Activated naive CD4-positive, alpha-beta T cell treated with anti-CD3 and anti-CD28 coated beads, Interleukin-2, amount 10 ng/mL, durations not matched to agents 7 days and 5 days (primary cell): ENCODE results near the gene CACNA2D3.
"Not testable (repeated sequence)": the region's sequence is repeated elsewhere in the genome, so short reads cannot be mapped to it uniquely, and the experiment has no call there.

ENCODE experiments used
- CTCF ChIA-PET: fragments of 350-600 bp; sonication (Branson Sonifier 250); formaldehyde crosslinking; loops from one replicate; lab custom pipeline; 2021; ENCODE audit warnings: antibody characterized with exemption; lab: Charles Lee
- DNase-seq: peaks from one replicate; pipeline ENCODE4 v3.0.0-alpha.2; 2020
- H3K27ac Mint-ChIP-seq: one replicate; pipeline ENCODE4 v1.8.0; 2021; ENCODE audit warnings: mild to moderate bottlenecking, moderate library complexity, mixed read lengths
- H3K27me3 Mint-ChIP-seq: one replicate; pipeline ENCODE4 v1.8.0; 2021; ENCODE audit warnings: mild to moderate bottlenecking, mixed read lengths
- H3K36me3 Mint-ChIP-seq: one replicate; pipeline ENCODE4 v1.8.0; 2021; ENCODE audit warnings: mixed read lengths
- H3K4me1 Mint-ChIP-seq: one replicate; pipeline ENCODE4 v1.8.0; 2021; ENCODE audit warnings: mixed read lengths
- H3K4me3 Mint-ChIP-seq: one replicate; pipeline ENCODE4 v1.8.0; 2021; ENCODE audit warnings: mild to moderate bottlenecking, moderate library complexity, mixed read lengths
- H3K9me3 Mint-ChIP-seq: one replicate; pipeline ENCODE4 v1.8.0; 2021; ENCODE audit warnings: mixed read lengths

CACNA2D3 gene

DNA sequence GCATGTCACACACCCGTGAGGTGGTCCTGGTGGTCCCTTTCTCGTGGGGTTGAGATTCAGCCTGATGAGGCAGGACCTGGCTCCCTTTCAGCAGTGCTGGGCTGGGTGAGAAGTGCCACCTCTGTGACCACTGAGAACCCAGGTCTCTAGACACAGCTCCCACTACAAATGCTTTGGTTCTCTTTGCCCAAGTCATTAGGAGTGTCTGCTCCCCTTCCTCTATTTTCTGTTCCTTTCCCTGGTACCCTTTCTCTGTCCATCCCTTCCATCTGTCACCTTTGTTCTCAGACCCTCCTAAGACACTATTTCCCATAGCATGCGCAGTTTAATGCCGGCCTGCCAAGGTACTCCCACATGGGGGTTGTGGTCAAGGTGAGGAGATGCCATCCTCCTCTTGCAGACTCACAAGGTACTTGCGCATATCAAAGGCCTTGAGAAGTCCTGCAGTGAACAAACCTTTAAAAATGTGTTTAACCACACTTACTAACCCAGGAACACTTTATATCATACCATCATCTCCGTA lies 507.8 kb downstream of the CACNA2D3 start:
- CTCF ChIA-PET = no interaction called here
- H3K9me3 Mint-ChIP-seq = peaks cover 13% of the 10 kb centered on the region
- H3K27me3 Mint-ChIP-seq = no peaks in the 10 kb centered on the region
- no peaks in the 10 kb centered on the region for H3K4me1 Mint-ChIP-seq
- H3K4me3 Mint-ChIP-seq = no peak overlapping the region
- no peak for DNase-seq
- no peak overlapping the region for H3K27ac Mint-ChIP-seq
- no peaks in the 10 kb centered on the region for H3K36me3 Mint-ChIP-seq

DNA sequence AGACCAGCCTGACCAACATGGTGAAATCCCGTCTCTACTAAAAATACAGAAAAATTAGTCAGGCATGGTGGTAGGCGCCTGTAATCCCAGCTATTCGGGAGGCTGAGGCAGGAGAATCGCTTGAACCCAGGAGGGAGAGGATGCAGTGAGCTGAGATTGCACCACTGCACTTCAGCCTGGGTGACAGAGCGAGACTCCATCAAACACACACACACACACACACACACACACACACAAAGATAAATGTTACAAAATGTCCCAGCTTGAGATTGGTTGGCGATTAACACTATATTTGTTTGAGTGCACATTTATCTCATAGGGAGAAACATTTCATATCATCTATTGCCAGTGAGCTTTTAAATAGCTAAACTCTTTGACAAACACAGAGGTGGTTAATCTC lies 508.6 kb downstream of the CACNA2D3 start:
- CTCF ChIA-PET, H3K4me3 Mint-ChIP-seq, H3K27me3 Mint-ChIP-seq, H3K4me1 Mint-ChIP-seq, H3K27ac Mint-ChIP-seq, H3K36me3 Mint-ChIP-seq, DNase-seq: not testable (repeated sequence)
- peaks cover 11% of the 10 kb centered on the region for H3K9me3 Mint-ChIP-seq

DNA sequence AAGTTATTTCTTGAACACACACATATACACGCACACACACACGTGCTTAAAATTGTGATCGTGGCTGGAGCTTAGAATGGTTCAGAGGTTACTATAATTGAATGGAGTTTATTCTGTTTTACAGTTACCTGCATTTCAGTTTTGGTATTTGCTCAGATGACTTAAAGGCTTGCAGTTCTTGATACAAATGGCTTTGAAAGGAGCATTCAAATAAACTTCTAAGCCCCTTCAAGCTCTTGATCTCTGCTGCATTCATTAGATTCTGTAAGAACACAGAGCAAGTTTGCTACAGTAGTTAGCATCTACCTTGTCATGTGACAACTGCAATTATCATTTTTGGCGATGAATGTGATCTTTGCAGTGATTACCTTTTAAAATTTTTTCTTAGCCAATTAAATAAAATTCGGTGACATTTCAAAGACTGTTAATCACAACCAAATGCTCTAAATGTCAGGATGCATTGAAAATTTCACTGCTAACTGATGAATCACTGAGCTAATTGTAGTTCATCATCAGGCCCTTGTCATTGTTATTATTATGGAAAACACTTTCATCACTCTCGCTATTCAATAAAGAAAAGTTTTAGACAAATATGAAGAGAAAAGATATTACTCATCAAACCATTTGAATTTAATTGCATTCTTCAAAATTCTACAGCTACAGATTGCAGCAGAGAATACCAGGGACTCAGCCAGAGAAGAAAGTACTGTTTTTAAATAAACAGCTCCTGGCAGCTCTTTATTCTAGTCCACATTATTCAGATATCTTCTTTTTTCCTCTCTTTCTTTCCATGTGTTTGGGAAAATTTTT lies 509.4 kb downstream of the CACNA2D3 start:
- no peak overlapping the region for H3K4me3 Mint-ChIP-seq
- H3K27ac Mint-ChIP-seq = no peak overlapping the region
- CTCF ChIA-PET = no interaction called here
- H3K36me3 Mint-ChIP-seq = no peaks in the 10 kb centered on the region
- no peaks in the 10 kb centered on the region for H3K27me3 Mint-ChIP-seq
- DNase-seq = no peak
- peaks cover 11% of the 10 kb centered on the region for H3K9me3 Mint-ChIP-seq
- H3K4me1 Mint-ChIP-seq = no peaks in the 10 kb centered on the region

DNA sequence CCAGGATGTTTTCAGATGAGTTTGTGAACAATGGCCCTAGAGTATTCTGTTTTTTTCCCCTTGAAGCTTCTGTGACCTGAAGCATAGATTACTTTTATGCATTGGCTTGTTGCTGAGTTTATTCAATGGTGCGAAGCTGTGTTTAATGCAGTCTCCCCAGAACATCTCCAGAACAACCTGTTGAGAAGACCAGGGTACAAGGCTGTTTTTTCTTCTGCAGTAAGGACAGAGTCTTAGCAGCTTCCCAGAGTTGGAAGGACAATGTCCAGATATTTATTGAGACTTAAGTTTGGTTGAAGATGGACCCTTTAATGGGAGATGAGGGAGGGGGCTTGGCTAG lies 509.9 kb downstream of the CACNA2D3 start:
- Mint-ChIP-seq H3K27me3 (no peaks in the 10 kb centered on the region), H3K9me3 (peaks cover 6% of the 10 kb centered on the region), H3K27ac (no peak overlapping the region), H3K4me3 (no peak overlapping the region), H3K36me3 (no peaks in the 10 kb centered on the region), H3K4me1 (no peaks in the 10 kb centered on the region)
- no peak for DNase-seq
- CTCF ChIA-PET = no interaction called here

DNA sequence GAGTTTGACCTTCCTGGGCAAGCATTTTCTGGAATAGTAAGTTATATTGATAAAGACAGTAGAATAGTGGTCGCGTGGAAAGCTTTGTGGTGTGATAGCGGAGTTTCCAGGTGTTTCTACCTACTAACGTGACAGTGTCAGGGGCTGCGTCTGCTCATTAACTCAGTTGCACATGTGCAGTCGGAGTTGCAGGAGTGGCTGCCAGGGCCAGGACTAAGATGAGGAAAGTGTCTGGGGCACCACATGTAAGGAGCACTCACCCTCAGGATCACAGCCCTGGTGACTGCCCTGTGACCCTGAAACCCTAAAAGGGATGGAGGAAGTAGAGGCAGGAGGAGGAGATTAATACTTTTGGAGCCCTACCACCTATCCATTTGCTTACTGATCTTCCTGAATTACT lies 510.5 kb downstream of the CACNA2D3 start:
- CTCF ChIA-PET = no interaction called here

DNA sequence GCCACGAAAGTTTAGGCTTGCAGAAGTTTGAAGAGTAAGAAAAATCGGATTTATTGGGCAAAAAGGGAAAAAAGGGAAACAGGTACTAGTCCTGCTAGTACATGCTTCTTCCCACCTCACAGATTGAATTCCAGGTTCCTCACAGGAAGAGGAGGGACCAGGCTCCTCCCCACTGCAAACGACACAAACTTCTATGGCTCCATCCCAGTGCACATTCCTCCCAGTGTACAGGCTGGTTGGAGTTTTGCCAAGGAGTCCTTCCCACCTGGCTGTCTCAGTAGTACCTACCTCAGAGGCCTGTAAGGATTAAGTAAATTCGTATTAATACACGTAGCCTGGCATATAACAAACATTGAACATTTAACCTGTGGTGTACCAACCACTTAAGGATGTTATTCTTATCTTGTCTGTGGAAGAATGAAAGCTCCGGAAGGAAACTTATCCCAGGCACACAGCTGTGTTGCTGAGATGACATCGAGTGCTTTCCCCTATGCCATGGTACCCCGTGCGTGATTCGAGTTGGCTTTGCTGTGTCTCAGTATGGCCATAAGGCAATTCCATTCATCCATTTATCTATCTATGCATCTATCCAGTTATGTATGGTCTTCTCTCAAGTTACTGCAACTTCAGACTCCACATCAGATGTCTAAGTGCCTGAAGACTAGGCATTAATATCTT lies 511.2 kb downstream of the CACNA2D3 start:
- no peak overlapping the region for H3K4me3 Mint-ChIP-seq
- DNase-seq = no peak

More for the DNA sequence above, 510.5 kb downstream of the CACNA2D3 start:
- Mint-ChIP-seq H3K36me3 (no peaks in the 10 kb centered on the region), H3K4me3 (no peak overlapping the region), H3K27ac (no peak overlapping the region), H3K4me1 (no peaks in the 10 kb centered on the region), H3K9me3 (peaks cover 3% of the 10 kb centered on the region), H3K27me3 (no peaks in the 10 kb centered on the region)
- DNase-seq = no peak

DNA sequence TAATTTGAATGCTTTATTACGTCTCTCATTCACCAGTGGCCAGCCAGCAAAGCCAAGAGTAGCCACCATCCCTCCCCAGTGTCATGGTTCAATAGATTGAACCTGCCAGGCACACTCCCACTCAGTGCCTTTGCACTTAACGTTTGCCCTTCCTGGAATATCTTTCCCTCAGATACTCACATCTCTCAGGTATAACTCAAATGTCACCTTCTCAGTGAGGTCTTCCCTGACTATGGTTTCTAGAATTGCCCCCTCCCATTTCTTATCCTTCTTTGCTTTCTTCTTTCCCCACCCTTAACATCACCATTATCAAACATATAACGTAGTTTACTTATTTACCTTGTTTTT lies 511.7 kb downstream of the CACNA2D3 start:
- no peaks in the 10 kb centered on the region for H3K36me3 Mint-ChIP-seq
- no peak overlapping the region for H3K27ac Mint-ChIP-seq
- H3K9me3 Mint-ChIP-seq = peaks cover 3% of the 10 kb centered on the region
- no peaks in the 10 kb centered on the region for H3K27me3 Mint-ChIP-seq
- DNase-seq = no peak
- H3K4me1 Mint-ChIP-seq = no peaks in the 10 kb centered on the region
- no peak overlapping the region for H3K4me3 Mint-ChIP-seq
- CTCF ChIA-PET = no interaction called here

More for the DNA sequence above, 511.2 kb downstream of the CACNA2D3 start:
- no peaks in the 10 kb centered on the region for H3K36me3 Mint-ChIP-seq
- no peaks in the 10 kb centered on the region for H3K4me1 Mint-ChIP-seq
- CTCF ChIA-PET = no interaction called here
- no peak overlapping the region for H3K27ac Mint-ChIP-seq
- no peaks in the 10 kb centered on the region for H3K27me3 Mint-ChIP-seq
- H3K9me3 Mint-ChIP-seq = peaks cover 3% of the 10 kb centered on the region

DNA sequence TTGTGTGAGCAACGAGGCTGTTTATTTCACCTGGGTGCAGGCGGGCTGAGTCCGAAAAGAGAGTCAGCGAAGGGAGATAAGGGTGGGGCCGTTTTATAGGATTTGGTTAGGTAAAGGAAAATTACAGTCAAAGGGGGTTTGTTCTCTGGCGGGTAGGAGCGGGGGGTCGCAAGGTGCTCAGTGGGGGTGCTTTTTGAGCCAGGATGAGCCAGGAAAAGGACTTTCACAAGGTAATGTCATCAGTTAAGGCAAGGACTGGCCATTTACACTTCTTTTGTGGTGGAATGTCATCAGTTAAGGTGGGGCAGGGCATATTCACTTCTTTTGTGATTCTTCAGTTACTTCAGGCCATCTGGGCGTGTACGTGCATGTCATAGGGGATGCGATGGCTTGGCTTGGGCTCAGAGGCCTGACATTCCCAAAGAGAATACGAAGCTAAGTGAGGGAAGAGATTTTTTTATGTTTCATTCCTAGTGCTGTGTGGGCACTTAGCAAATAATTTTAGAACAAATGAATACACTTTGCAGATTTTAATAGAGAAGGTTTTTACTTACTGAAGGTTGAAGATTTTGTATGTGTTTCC lies 517.5 kb downstream of the CACNA2D3 start:
- H3K27ac Mint-ChIP-seq, H3K4me3 Mint-ChIP-seq, DNase-seq, H3K9me3 Mint-ChIP-seq, H3K27me3 Mint-ChIP-seq, H3K36me3 Mint-ChIP-seq, H3K4me1 Mint-ChIP-seq, CTCF ChIA-PET: not testable (repeated sequence)

DNA sequence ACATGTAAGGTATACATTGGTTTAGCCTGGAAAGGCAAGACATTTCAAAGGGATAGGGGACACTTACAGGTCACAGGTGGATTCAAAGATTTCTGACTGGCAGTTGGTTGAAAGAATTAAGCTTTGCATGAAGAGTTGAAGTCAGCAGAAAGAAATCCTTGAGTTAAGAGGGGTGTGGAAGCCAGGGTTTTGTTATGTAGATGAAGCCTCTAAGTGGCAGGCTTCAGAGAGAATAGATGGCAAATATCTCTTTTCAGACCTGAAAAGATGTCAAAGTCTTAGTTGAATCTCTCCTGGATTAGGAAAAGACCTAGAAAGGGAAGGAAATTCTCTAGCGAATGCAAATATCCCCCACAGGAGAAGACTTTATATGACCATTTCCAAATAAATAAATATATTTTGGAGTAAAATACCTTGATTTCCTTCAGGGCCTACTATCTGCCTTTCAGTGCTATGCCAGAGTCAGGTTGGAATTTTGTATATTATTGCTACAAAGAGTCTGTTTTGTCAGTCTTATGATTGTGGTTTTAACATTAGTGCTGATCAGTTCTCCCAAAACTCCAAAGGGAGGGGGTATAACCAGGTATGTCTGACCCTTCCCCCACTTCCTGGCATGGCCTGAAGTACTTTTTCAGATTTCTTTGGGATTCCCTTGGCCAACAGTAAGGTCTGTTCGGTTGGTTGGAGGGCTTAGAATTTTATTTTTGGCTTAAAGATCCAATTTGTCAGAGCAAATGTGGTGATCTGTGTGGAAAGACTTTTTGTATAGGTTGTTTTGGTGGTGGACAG lies 519.1 kb downstream of the CACNA2D3 start:
- CTCF ChIA-PET = no interaction called here
- no peaks in the 10 kb centered on the region for H3K27me3 Mint-ChIP-seq
- H3K4me3 Mint-ChIP-seq = no peak overlapping the region

DNA sequence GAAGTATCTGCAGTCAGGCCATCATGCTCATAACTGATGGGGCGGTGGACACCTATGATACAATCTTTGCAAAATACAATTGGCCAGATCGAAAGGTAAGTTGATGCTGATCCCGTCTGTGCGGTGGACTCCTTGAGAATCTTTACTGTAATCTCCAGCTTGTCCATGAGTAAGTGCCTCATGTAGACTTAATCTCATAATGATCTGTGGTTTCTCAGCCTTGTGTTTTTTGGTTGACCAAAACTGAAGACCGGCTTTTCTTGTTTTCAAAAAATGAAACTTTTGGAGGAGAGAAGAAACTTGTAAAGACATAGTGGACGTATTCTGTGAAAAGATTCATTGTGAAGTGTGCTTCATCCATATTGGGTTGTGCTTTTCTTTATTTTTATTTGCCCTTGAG lies 519.8 kb downstream of the CACNA2D3 start:
- CTCF ChIA-PET = no interaction called here
- H3K36me3 Mint-ChIP-seq = no peaks in the 10 kb centered on the region
- DNase-seq = no peak
- H3K27me3 Mint-ChIP-seq = no peaks in the 10 kb centered on the region
- no peak overlapping the region for H3K27ac Mint-ChIP-seq
- no peaks in the 10 kb centered on the region for H3K4me1 Mint-ChIP-seq
- no peak overlapping the region for H3K4me3 Mint-ChIP-seq
- H3K9me3 Mint-ChIP-seq = peaks cover 7% of the 10 kb centered on the region

More for the DNA sequence above, 519.1 kb downstream of the CACNA2D3 start:
- no peak for DNase-seq
- H3K4me1 Mint-ChIP-seq = no peaks in the 10 kb centered on the region
- H3K27ac Mint-ChIP-seq = no peak overlapping the region
- H3K36me3 Mint-ChIP-seq = no peaks in the 10 kb centered on the region
- H3K9me3 Mint-ChIP-seq = peaks cover 7% of the 10 kb centered on the region

DNA sequence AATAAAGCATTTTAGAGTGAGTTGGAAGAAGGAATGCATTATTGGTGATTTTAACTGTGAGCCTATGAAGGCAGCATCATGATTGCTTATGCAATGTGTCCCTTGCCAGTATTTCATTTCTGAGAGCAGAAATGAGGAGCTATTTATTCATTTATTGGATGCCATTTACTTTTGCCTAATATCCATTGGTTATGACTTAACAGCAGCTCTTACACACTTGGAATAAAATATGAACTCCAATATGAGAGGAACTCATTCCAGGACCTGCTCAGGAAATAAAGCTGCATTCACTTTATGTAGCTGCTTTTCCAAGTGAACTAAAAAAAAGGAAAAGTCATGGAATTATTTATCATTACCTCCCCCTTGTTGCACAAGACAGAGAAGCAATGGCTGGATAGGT lies 525.4 kb downstream of the CACNA2D3 start:
- Mint-ChIP-seq H3K9me3 (peaks cover 13% of the 10 kb centered on the region), H3K36me3 (no peaks in the 10 kb centered on the region), H3K4me1 (no peaks in the 10 kb centered on the region), H3K4me3 (no peak overlapping the region), H3K27me3 (peaks cover 3% of the 10 kb centered on the region), H3K27ac (no peak overlapping the region)
- DNase-seq = no peak
- CTCF ChIA-PET = no interaction called here

DNA sequence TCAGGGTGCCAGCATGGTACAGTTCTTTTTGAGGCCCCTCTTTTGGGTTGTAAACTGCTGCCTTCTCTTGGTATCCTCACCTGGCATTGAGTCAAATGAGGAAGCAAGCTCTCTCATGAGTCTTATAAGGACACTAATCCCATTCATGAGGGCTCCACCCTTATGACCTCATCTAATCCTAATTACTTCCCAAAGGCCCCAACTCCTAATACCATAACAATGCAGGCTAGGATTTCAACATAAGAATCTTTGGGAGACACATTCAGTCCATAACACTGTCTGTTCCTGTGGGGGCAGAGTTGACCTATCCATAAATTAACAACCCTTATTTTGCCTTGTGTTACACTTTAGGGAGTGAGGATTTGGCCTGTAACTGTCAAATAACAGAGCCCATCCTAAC lies 527.2 kb downstream of the CACNA2D3 start:
- CTCF ChIA-PET = no interaction called here
- H3K27me3 Mint-ChIP-seq = peaks cover 3% of the 10 kb centered on the region
- H3K4me3 Mint-ChIP-seq = no peak overlapping the region
- H3K36me3 Mint-ChIP-seq = no peaks in the 10 kb centered on the region
- H3K9me3 Mint-ChIP-seq = peaks cover 13% of the 10 kb centered on the region
- H3K4me1 Mint-ChIP-seq = no peaks in the 10 kb centered on the region
- no peak overlapping the region for H3K27ac Mint-ChIP-seq
- DNase-seq = no peak

DNA sequence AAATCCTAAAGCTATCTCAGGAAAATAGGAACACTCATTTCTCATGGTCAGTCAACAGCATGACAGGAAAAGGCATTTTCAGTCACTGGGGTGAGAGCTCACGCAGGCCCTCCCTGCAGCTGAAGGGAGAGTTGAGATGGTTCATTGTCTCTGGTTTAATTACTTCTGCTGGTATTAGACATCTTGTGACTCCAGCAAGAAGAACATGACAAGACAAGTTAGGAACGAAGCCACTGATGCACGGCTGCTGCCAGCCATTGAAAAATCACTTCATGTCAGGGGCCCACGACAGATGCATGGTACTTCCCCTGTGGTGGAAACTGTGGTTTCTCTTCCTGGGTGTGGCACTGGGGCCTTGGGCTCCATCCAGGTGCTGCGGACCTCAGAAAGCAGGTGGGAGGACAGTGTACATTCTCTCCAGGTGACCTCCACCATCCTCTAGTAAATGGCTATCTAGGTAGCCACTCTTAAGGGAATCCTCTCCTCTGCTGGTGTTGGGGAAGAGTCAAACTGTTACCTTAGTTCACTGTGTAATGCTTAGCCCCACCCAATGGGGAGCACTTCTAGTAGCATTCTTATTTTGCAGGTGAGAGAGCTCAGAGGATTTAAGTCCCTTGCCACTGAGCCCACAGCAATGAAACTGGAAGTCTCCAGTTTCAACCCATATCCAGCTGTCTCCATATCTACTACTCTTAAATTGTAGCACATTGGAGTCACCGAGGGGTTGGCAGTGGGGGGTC lies 531.3 kb downstream of the CACNA2D3 start:
- H3K36me3 Mint-ChIP-seq = no peaks in the 10 kb centered on the region
- peaks cover 6% of the 10 kb centered on the region for H3K9me3 Mint-ChIP-seq
- no peak overlapping the region for H3K27ac Mint-ChIP-seq
- H3K27me3 Mint-ChIP-seq = peaks cover 3% of the 10 kb centered on the region
- H3K4me1 Mint-ChIP-seq = no peaks in the 10 kb centered on the region
- no peak for DNase-seq
- no peak overlapping the region for H3K4me3 Mint-ChIP-seq
- CTCF ChIA-PET = no interaction called here

DNA sequence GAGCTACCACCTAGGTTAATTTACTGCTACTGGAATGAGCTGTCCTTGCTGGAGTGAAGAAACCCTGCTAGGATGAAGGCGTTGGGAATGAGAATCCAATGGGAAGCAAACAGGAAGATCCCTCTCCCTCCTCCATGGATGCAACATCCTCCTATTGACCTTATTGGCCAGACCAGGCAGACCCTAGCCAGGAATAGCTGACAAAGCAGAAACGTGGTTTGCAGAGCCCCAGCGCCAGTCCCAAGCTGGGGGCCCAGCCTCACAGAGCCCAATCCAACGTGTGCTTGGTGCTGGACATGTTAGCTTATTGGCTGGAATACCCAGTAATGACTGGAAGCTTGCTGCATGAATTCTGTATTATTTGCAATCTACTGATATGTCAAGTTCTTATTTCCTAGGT lies 532.4 kb downstream of the CACNA2D3 start:
- DNase-seq = no peak
- peaks cover 3% of the 10 kb centered on the region for H3K27me3 Mint-ChIP-seq
- no peak overlapping the region for H3K4me3 Mint-ChIP-seq
- no peak overlapping the region for H3K27ac Mint-ChIP-seq
- H3K4me1 Mint-ChIP-seq = no peaks in the 10 kb centered on the region
- CTCF ChIA-PET = interaction anchor here (0.6 kb wide), 1 partner anchor 61 kb away, joined by 4 read pairs; no protein-coding TSS in a partner anchor
- no peaks in the 10 kb centered on the region for H3K36me3 Mint-ChIP-seq
- H3K9me3 Mint-ChIP-seq = peaks cover 6% of the 10 kb centered on the region
